Activated T-helper 1 cell treated with Interleukin-2 at 50 U/mL for 16 hours (primary cell): Measurements from ENCODE around the gene MTA1.

Experiments
- DNase-seq: peaks from one replicate; pipeline ENCODE4 v3.0.0-alpha.2; 2020; ENCODE audit warnings: low read depth

MTA1 gene

GRCh38 chr14:105476831-105477659 is 57.4 kb downstream of the MTA1 start:
- no peak for DNase-seq

- no peak for DNase-seq
These were observed 58.2 kb downstream of the MTA1 start for GRCh38 chr14:105477660-105478397.

DNA sequence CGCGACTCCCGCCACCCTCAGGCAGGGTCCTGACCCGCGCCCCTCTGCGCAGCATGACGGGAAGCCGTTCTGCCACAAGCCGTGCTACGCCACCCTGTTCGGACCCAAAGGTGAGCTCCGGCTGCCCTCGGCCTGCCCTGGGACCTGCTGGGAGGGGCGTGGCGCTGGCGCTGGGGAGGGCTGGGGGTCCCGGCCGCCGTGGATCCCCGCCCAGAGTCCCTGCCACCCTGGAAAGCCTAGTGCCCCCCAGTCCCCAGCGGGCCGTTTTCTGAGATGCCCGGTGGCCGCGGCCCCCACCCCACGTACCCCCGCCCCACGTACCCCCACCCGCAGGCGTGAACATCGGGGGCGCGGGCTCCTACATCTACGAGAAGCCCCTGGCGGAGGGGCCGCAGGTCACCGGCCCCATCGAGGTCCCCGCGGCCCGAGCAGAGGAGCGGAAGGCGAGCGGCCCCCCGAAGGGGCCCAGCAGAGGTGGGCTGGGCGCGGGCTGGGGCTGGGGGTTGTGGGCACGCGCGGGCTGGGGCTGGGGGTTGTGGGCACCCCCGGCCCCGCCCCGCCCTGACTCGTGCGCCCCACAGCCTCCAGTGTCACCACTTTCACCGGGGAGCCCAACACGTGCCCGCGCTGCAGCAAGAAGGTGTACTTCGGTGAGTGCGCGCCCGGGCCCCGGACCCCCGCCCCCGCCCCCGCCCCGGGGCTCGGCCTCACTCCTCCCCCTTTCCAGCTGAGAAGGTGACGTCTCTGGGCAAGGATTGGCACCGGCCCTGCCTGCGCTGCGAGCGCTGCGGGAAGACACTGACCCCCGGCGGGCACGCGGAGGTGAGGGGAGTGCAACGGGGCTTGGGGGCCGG is 59.0 kb downstream of the MTA1 start:
- DNase-seq: no peak

DNA sequence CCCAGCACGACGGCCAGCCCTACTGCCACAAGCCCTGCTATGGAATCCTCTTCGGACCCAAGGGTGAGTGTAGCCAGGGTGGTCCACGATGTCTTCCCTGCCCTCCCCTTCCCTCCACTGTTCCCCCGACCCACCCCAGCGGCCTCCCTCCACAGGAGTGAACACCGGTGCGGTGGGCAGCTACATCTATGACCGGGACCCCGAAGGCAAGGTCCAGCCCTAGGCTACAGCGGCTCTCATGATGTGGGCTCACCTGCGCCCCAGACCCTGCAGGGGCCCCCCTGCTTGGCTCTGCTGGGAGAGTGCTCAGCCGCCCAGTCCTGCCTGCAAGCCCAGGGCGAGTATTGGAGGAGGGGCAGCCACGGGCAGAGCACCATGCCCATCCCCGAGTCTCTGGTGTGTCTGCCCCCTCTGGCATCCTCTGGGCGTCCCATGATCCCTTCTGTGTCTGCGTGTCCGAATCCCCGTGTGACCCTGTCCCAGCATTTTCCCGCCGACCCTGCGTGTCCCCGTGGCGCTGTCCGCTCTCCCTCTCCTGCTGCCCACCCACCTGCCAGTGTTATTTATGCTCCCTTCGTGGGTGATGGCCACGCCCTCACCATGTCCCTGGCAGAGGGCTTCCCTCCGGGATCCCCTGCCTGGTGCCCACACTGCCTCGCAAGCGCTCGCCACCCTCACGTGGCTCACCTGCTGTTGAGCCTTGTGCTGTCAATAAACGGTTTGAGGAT is 60.0 kb downstream of the MTA1 start:
- no peak for DNase-seq

DNA sequence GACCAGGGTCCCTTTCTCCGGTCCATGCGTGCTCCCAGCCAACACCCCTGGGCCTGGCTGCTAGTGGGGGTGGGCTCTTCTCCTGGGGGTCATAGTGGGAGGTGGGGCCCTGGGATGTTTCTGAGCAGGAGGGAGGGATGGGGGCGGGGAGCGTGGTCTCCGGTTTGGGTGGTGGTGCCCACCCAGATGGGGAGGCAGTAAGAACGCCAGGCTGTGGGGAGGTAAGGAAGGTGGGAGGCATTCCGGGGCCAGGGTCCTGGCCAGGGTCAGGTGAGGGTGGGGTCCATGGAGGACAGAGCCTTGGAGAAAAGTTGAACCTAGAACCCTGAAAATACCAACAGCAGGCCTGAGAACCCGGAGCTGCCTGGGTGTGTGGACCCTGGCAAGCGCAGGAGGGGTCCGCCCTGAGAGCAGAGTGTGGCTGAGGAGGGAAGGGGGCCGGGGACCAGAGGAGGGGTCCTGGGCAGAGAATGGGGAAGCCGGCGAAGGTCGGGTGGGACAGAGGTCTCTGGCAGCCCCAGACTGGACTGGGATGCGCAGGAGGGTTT is 60.6 kb downstream of the MTA1 start:
- no peak for DNase-seq

DNA sequence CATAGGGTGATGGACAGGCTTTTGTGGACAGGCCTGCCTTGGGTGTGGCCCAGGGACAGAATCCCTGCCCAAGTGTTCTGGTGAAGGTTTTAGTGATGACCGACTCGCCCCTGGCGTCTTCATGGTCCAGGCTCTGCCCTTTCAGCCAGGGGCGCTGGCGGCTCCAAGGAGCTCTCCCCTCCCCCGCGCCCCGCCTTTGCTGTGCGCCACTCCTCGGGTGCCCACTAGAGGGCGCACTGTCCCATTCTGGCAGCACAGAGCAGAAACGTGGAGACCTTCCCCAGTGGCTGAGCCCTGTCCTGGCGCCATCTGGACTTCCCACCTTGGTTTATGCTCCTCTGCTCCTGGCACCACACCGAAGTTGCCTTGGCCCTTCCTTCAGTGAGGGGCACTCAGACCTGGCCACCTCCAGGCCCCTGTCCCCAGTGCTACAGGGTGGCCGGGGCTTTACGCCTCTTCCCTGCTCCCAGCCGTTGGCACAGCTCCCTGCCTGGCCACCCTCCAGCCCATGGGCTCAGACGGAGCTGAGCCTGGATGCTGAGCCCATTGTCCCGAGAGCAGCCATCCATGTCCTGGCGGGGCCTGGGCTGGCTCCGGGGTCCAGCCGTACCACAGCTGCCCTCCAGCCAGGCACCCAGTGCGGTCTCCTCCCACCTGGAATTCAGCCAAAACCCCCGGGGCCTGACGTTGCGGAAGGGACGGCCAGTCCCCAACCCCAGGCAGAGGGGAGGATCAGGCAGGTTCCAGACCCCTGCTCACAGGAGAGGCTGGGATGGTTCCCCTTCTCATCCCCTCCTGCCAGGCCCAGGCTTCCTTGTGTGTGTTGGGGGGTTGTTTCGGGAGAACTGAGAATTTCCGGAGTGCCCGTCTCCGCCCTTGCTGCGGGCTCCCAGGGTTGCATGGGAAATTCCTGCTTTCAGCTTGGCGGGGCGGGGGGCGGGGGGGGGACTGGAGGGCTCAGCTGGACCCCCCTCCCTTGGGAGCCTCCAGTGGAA is 61.5 kb downstream of the MTA1 start:
- DNase-seq: peak; percentile 83

DNA sequence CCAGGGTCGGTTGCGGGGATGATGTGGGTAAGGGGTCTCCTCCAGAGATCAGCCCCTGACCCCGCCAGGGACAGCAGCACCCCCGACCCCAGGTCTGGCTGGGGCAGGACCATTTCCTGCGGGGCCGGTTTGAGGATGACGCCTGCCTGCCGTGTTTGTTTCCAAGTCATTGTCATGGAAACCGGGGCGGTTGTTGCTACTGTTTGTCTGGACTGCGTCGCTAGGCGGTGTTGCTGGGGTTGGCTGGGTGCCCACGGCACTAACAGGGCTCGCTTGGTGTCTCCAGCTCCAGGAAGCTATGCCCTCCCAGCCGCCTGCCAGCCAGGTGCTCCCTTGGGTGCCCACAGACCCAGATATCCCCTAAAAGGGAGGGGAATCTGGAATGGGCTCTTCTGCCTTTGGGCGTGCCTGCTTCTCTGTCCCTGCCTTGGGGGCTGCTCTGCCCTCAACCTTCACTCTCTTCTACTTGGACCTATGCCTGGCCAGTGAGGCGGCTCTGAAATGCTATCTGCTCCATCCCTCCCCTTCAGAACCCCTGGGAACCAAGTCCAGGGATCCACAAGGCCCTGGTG is 62.3 kb downstream of the MTA1 start:
- peak; percentile 91 for DNase-seq

- DNase-seq: no peak
These were observed 63.0 kb downstream of the MTA1 start for GRCh38 chr14:105482486-105483110.

GRCh38 chr14:105483300-105484068 is 63.9 kb downstream of the MTA1 start:
- DNase-seq: no peak

DNA sequence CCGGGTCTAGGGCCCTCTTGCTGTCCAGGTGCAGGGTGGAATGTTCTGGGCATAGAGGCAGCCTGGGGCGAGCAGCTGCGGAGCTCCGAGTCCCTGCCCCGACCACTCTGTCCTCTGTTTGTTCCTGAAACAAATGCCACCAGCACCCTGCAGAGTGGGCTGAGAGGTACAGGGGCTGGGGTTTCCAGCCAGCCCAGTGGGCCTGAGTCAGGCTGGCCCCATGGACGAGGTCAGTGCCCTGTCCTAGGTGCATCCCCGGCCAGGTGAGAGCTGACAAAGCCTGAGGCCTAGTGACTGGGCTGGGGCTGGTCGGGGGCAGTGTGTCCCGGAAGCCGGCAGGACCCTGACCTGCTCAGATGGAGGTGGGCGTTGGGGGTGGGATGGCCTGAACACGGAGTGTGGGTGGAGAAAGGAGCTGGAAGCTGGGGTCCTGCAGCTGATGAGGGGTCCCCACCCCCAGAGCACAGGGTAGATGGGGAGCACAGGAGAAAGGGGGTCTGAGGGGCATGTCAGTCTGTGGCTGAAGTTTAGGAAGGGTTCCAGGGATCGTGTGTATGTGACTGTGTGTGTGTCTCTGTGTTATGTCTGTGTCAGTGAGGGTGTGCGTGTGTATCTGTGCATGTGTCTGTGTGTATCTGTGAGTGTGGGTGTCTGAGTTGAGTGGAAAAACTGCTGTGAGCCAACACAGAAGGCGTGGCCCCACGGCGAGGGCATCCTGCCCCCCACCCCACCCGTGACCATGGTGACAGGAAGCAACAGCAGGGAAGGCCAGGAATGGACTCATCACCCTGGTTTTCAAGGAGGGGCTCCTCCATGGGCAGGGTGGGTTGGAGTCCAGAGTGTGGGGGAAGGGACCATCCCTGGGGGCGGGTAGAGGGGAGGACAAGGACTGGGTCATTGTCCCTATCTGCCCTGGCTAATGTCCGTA is 64.7 kb downstream of the MTA1 start:
- peak; percentile 55 for DNase-seq

- DNase-seq: no peak
These were observed 65.4 kb downstream of the MTA1 start for GRCh38 chr14:105484997-105485393.

GRCh38 chr14:105485739-105486162 is 66.1 kb downstream of the MTA1 start:
- no peak for DNase-seq

GRCh38 chr14:105486163-105486973 is 66.7 kb downstream of the MTA1 start, which contains the start of gene CRIP1:
TSS of gene CRIP1 (plus strand) at chr14:105486886. CDS start at chr14:105487260, 374 bp downstream.
- DNase-seq: no peak

GRCh38 chr14:105486974-105487448 is 67.4 kb downstream of the MTA1 start:
- DNase-seq: no peak

- peak; percentile 65 for DNase-seq
These were observed 67.9 kb downstream of the MTA1 start for GRCh38 chr14:105487449-105487985.
